ENCODE measurements around the gene GPX4. TPM values are rescaled to one million over a fixed set of nuclear protein-coding genes. Genes with fewer than 3 reads are reported as not detected.

GPX4 gene
- total and polyA plus RNA-seq, 2 of the 13 experiments (the other 11 are each of a cell fraction or from before 2014, with no cell fraction given), result 535 to 613 TPM

DNA sequence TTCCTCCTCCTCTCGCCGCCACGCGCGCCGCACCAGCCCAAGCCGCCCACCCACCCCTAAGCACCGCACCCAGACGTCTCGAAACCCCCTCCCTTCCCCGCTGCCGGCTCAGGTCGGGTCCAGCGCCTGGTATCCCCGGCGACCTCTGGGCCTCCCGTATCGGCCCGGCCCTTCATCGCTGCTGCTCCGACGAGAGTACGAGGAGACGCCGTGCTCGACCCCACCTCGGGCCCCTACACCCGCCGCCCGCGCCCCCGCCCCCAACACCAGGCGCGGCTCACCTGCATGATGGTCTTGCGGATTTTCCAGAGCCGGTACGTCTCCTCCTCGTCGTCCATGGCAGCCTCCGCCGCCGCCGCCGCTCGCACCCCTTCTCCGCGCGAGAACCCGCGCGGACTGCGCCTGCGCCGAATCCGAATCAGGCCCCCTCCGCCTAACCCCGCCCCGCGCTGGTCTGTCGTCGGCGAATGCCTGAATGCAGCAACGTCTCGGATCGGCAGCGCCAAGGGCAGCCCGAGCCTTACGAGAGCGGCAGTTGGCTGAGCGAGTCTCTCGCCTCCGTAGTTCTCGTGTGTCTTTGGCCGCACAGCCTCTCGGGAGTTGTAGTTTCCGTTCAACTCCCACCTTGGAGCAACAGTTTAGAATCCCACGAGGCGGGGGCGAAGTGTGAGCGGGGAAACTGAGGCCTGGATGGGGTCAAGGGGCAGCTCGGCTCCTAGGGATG is 8.7 kb upstream of the GPX4 start, which contains the start of gene POLR2E (continued):
- TF ChIP-seq, protein P1, sequence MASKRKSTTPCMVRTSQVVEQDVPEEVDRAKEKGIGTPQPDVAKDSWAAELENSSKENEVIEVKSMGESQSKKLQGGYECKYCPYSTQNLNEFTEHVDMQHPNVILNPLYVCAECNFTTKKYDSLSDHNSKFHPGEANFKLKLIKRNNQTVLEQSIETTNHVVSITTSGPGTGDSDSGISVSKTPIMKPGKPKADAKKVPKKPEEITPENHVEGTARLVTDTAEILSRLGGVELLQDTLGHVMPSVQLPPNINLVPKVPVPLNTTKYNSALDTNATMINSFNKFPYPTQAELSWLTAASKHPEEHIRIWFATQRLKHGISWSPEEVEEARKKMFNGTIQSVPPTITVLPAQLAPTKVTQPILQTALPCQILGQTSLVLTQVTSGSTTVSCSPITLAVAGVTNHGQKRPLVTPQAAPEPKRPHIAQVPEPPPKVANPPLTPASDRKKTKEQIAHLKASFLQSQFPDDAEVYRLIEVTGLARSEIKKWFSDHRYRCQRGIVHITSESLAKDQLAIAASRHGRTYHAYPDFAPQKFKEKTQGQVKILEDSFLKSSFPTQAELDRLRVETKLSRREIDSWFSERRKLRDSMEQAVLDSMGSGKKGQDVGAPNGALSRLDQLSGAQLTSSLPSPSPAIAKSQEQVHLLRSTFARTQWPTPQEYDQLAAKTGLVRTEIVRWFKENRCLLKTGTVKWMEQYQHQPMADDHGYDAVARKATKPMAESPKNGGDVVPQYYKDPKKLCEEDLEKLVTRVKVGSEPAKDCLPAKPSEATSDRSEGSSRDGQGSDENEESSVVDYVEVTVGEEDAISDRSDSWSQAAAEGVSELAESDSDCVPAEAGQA (IDR thresholded peaks at IDR 0.05; ENCODE audit: low read depth), result no peak
- TF ChIP-seq, protein P1 (CRISPR knock-in tag; IDR thresholded peaks at IDR 0.05; ENCODE audit: borderline replicate concordance), result no peak
- no peak for TF ChIP-seq EZH2 (conservative IDR thresholded peaks at IDR 0.05; ENCODE audit: low read depth, low read length)
- TF ChIP-seq, protein P2, sequence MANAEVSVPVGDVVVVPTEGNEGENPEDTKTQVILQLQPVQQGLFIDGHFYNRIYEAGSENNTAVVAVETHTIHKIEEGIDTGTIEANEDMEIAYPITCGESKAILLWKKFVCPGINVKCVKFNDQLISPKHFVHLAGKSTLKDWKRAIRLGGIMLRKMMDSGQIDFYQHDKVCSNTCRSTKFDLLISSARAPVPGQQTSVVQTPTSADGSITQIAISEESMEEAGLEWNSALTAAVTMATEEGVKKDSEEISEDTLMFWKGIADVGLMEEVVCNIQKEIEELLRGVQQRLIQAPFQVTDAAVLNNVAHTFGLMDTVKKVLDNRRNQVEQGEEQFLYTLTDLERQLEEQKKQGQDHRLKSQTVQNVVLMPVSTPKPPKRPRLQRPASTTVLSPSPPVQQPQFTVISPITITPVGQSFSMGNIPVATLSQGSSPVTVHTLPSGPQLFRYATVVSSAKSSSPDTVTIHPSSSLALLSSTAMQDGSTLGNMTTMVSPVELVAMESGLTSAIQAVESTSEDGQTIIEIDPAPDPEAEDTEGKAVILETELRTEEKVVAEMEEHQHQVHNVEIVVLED (CRISPR knock-in tag; IDR thresholded peaks at IDR 0.05; ENCODE audit: borderline replicate concordance), result peak; percentile 89
- TF ChIP-seq ZIK1 (CRISPR knock-in tag; IDR thresholded peaks at IDR 0.05; ENCODE audit: borderline replicate concordance, low read depth), result peak; percentile 36; the same call in 1 of the 2 replicates
- TF ChIP-seq ZNF768 (CRISPR knock-in tag; IDR thresholded peaks at IDR 0.05), result no peak; the same call in 1 of the 2 replicates
- TF ChIP-seq ESRRA (CRISPR knock-in tag; IDR thresholded peaks at IDR 0.05; ENCODE audit: low read depth), result no peak
- peak; percentile 69 for TF ChIP-seq FOXK1 (CRISPR knock-in tag; IDR thresholded peaks at IDR 0.05; ENCODE audit: borderline replicate concordance, low read depth)
- TF ChIP-seq TCF7L2 (IDR thresholded peaks at IDR 0.05; ENCODE audit: low read depth, low read length), result no peak
- no peak for TF ChIP-seq RCOR2 (CRISPR knock-in tag; IDR thresholded peaks at IDR 0.05)
- TF ChIP-seq ATM (IDR thresholded peaks at IDR 0.05; ENCODE audit: borderline replicate concordance), result no peak
- TF ChIP-seq, protein P3, sequence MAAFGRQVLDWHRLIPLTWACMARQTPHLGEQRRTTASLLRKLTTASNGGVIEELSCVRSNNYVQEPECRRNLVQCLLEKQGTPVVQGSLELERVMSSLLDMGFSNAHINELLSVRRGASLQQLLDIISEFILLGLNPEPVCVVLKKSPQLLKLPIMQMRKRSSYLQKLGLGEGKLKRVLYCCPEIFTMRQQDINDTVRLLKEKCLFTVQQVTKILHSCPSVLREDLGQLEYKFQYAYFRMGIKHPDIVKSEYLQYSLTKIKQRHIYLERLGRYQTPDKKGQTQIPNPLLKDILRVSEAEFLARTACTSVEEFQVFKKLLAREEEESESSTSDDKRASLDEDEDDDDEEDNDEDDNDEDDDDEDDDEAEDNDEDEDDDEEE (CRISPR knock-in tag; IDR thresholded peaks at IDR 0.05), result no peak
- peak; percentile 87; the same call in 1 of the 2 replicates for TF ChIP-seq ZSCAN31 (CRISPR knock-in tag; IDR thresholded peaks at IDR 0.05; ENCODE audit: low read depth)
- no peak for TF ChIP-seq KAT2B (IDR thresholded peaks at IDR 0.05; ENCODE audit: borderline replicate concordance, low read depth, low read length)
- TF ChIP-seq RFX1 (IDR thresholded peaks at IDR 0.05), result no peak
- TF ChIP-seq NPAS2 (CRISPR knock-in tag; IDR thresholded peaks at IDR 0.05; ENCODE audit: borderline replicate concordance), result no peak
- TF ChIP-seq, protein P4, sequence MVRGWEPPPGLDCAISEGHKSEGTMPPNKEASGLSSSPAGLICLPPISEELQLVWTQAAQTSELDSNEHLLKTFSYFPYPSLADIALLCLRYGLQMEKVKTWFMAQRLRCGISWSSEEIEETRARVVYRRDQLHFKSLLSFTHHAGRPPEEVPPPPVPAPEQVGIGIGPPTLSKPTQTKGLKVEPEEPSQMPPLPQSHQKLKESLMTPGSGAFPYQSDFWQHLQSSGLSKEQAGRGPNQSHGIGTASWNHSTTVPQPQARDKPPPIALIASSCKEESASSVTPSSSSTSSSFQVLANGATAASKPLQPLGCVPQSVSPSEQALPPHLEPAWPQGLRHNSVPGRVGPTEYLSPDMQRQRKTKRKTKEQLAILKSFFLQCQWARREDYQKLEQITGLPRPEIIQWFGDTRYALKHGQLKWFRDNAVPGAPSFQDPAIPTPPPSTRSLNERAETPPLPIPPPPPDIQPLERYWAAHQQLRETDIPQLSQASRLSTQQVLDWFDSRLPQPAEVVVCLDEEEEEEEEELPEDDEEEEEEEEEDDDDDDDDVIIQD (CRISPR knock-in tag; IDR thresholded peaks at IDR 0.05; ENCODE audit: low read depth), result no peak
- no peak for TF ChIP-seq ZKSCAN5 (CRISPR knock-in tag; IDR thresholded peaks at IDR 0.05)
- no peak for TF ChIP-seq TSC22D2 (CRISPR knock-in tag; IDR thresholded peaks at IDR 0.05; ENCODE audit: borderline replicate concordance)
- TF ChIP-seq CAMTA2 (CRISPR knock-in tag; IDR thresholded peaks at IDR 0.05; ENCODE audit: borderline replicate concordance), result no peak
